Fibroblast of lung (primary cell): ENCODE data around the gene SLK. TPM values are rescaled to one million over a fixed set of nuclear protein-coding genes. Genes with fewer than 3 reads are reported as not detected.

Experiments
- DNase-seq, 2 donors: peaks; one replicate each; pipeline versions ENCODE4 v3.0.0 to v3.0.0-alpha.2; 2010; ENCODE audit warnings: low read depth in 2 of 2
- H2AFZ ChIP-seq: 2 replicates; pipeline ENCODE4 v1.5.1; 2012; ENCODE audit warnings: low read length, control low read depth, inconsistent platforms
- H3K27ac ChIP-seq: 2 replicates; pipeline ENCODE4 v1.5.1; 2011; ENCODE audit warnings: low read length, control low read depth; ENCODE audit not compliant: insufficient read depth
- H3K27me3 ChIP-seq: 2 replicates; pipeline ENCODE4 v1.5.1; 2011; ENCODE audit warnings: mild to moderate bottlenecking, low read length; ENCODE audit not compliant: control insufficient read depth, insufficient read depth
- H3K36me3 ChIP-seq: 2 replicates; pipeline ENCODE4 v1.5.1; 2011; ENCODE audit warnings: low read length; ENCODE audit not compliant: control insufficient read depth, insufficient read depth
- H3K4me1 ChIP-seq: 2 replicates; pipeline ENCODE4 v1.5.1; 2011; ENCODE audit warnings: low read length; ENCODE audit not compliant: control insufficient read depth, insufficient read depth; ENCODE audit errors: extremely low read depth
- H3K4me2 ChIP-seq: 2 replicates; pipeline ENCODE4 v1.5.1; 2011; ENCODE audit warnings: low read length, control low read depth; ENCODE audit not compliant: insufficient read depth; ENCODE audit errors: extremely low read depth
- H3K4me3 ChIP-seq, 4 experiments: fragments of 200-600 bp in 1 of 4; sonication (generic) in 1 of 4; replicated peaks in 1 of 4; 2 replicates each; pipeline ENCODE4 v1.5.1; 2011 to 2016; ENCODE audit warnings: low read length in 4 of 4, low read depth in 3 of 4, mild to moderate bottlenecking in 3 of 4, control low read depth in 2 of 4, inconsistent platforms in 1 of 4, mixed read lengths in 1 of 4; ENCODE audit not compliant: insufficient read depth in 1 of 4; ENCODE audit errors: control extremely low read depth in 1 of 4
- H3K79me2 ChIP-seq: 2 replicates; pipeline ENCODE4 v1.5.1; 2012; ENCODE audit warnings: mild to moderate bottlenecking, low read length, inconsistent platforms; ENCODE audit not compliant: control insufficient read depth, insufficient read depth
- H3K9ac ChIP-seq: 2 replicates; pipeline ENCODE4 v1.5.1; 2011; ENCODE audit warnings: mild to moderate bottlenecking, low read length, control low read depth; ENCODE audit not compliant: insufficient read depth
- H3K9me3 ChIP-seq: 2 replicates; pipeline ENCODE4 v1.5.1; 2012; ENCODE audit warnings: low read depth, low read length; ENCODE audit not compliant: control insufficient read depth, insufficient read depth
- H4K20me1 ChIP-seq: 2 replicates; pipeline ENCODE4 v1.5.1; 2011; ENCODE audit warnings: low read length; ENCODE audit not compliant: control insufficient read depth, insufficient read depth; ENCODE audit errors: extremely low read depth
- EZH2 ChIP-seq: IDR thresholded peaks from 2 replicates; pipeline ENCODE4 v1.5.1; 2012; ENCODE audit warnings: low read length, control low read depth, mild to moderate bottlenecking; ENCODE audit errors: missing control alignments
- polyA plus RNA-seq, 2 donors: library from polyadenylated mRNA; depleted of rRNA in 1 of 2; stranded (reverse) in 1 of 2; unstranded in 1 of 2; fragments of >200 nt; gene quantifications; 2 replicates each; pipeline ENCODE4 v1.2.1, GENCODE V29; 2011 to 2012; ENCODE audit warnings: missing spikeins in 1 of 2
- total RNA-seq: library from RNA; depleted of rRNA; stranded (reverse); fragments of >200 nt; gene quantifications from 2 replicates; pipeline ENCODE4 v1.2.1, GENCODE V29; 2014
- TF ChIP-seq, protein P1 (sequence below), 2 donors: IDR thresholded peaks in 1 of 2; conservative IDR thresholded peaks in 1 of 2; 1 replicate in 1 of 2; 2 replicates in 1 of 2; pipeline ENCODE4 v1.5.1; 2011 to 2012; ENCODE audit warnings: low read length in 2 of 2, control low read depth in 1 of 2, inconsistent platforms in 1 of 2, low read depth in 1 of 2, mild to moderate bottlenecking in 1 of 2

SLK gene
- total and polyA plus RNA-seq, 2 donors (not counting 1 experiment from before 2014, with no cell fraction given), result 18.2 to 63.1 TPM

- Histone ChIP-seq H3K27ac (no peak overlapping the region), H3K79me2 (no peaks in the 10 kb centered on the region), H3K27me3 (no peaks in the 10 kb centered on the region), H3K4me1 (no peaks in the 10 kb centered on the region), H3K36me3 (no peaks in the 10 kb centered on the region), H2AFZ (no peak overlapping the region), H4K20me1 (no peaks in the 10 kb centered on the region), H3K9ac (no peak overlapping the region), H3K9me3 (no peaks in the 10 kb centered on the region), H3K4me3 (no peak overlapping the region), H3K4me2 (no peak overlapping the region)
- no peak for DNase-seq
- TF ChIP-seq, protein P1, sequence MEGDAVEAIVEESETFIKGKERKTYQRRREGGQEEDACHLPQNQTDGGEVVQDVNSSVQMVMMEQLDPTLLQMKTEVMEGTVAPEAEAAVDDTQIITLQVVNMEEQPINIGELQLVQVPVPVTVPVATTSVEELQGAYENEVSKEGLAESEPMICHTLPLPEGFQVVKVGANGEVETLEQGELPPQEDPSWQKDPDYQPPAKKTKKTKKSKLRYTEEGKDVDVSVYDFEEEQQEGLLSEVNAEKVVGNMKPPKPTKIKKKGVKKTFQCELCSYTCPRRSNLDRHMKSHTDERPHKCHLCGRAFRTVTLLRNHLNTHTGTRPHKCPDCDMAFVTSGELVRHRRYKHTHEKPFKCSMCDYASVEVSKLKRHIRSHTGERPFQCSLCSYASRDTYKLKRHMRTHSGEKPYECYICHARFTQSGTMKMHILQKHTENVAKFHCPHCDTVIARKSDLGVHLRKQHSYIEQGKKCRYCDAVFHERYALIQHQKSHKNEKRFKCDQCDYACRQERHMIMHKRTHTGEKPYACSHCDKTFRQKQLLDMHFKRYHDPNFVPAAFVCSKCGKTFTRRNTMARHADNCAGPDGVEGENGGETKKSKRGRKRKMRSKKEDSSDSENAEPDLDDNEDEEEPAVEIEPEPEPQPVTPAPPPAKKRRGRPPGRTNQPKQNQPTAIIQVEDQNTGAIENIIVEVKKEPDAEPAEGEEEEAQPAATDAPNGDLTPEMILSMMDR (conservative IDR thresholded peaks at IDR 0.05 in 1 of 2, IDR thresholded peaks at IDR 0.05 in 1 of 2; ENCODE audit: low read depth in 1 of 2, low read length in 2 of 2), result no peak
- TF ChIP-seq EZH2, result no peak
Observed at GRCh38 chr10:104040862-104041789, 74.2 kb downstream of the SLK start.

DNA sequence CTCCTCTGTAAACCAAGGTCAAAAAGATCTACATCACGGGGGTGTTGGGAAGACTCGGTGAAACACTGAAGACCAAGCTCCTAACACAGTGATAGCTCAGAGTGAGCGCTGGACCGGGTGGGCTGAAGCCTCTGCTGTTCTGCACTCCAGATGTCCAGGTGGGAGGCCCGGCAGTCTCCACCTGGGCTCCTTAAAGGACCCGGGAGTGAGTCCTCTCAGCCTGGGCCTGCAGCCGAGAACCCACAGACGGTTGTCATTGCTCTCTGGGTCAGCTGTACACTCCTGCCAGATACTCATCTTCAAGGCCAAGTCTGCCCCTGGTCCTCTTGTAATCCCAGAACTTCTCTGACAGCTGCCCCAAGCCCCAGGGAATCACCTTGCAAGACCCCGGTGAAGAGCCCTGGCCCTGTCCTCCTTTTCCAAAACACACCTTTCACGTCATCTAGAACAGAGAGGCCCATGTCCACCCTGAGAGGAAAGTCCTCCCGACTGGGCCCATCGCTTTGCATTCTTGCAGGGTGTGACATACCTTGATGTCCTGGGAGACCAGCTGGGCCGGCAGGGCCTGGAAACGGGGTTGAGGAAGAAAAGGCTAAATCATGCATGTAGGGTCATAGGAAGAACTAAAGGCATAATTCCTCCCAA is 75.1 kb downstream of the SLK start:
- no peak overlapping the region for H3K4me2 ChIP-seq
- H3K9me3 ChIP-seq, result no peaks in the 10 kb centered on the region
- H4K20me1 ChIP-seq, result no peaks in the 10 kb centered on the region
- no peak overlapping the region for H3K9ac ChIP-seq
- H3K27ac ChIP-seq, result no peak overlapping the region
- no peaks in the 10 kb centered on the region for H3K36me3 ChIP-seq
- no peak for DNase-seq
- no peaks in the 10 kb centered on the region for H3K4me1 ChIP-seq
- no peak overlapping the region for H3K4me3 ChIP-seq
- no peak for TF ChIP-seq EZH2
- TF ChIP-seq, protein P1 (conservative IDR thresholded peaks at IDR 0.05 in 1 of 2, IDR thresholded peaks at IDR 0.05 in 1 of 2; ENCODE audit: low read depth in 1 of 2, low read length in 2 of 2), result no peak
- H3K79me2 ChIP-seq, result no peaks in the 10 kb centered on the region
- no peak overlapping the region for H2AFZ ChIP-seq
- no peaks in the 10 kb centered on the region for H3K27me3 ChIP-seq

GRCh38 chr10:104043185-104043830 is 76.4 kb downstream of the SLK start:
- Histone ChIP-seq H3K4me2 (no peak overlapping the region), H3K27me3 (no peaks in the 10 kb centered on the region), H3K4me3 (no peak overlapping the region), H2AFZ (no peak overlapping the region), H3K79me2 (no peaks in the 10 kb centered on the region), H3K36me3 (no peaks in the 10 kb centered on the region), H3K4me1 (no peaks in the 10 kb centered on the region), H3K27ac (no peak overlapping the region), H3K9ac (no peak overlapping the region), H3K9me3 (no peaks in the 10 kb centered on the region), H4K20me1 (no peaks in the 10 kb centered on the region)
- TF ChIP-seq EZH2, result no peak
- TF ChIP-seq, protein P1 (conservative IDR thresholded peaks at IDR 0.05 in 1 of 2, IDR thresholded peaks at IDR 0.05 in 1 of 2; ENCODE audit: low read depth in 1 of 2, low read length in 2 of 2), result no peak
- DNase-seq, result peak in 1 of 2 donors; percentile 43
